ACHN (cell line): Measurements from ENCODE around the gene C7orf57.

Source experiments
- DNase-seq: peaks from one replicate; pipeline ENCODE4 v3.0.0-alpha.2; 2015
- in situ Hi-C: cut with HindIII; loops from 2 replicates; pipeline ENCODE4 v1.10.0; 2017; ENCODE audit warnings: low sequenced_read_pairs, low pct_ligation_motif_present, low pct_unique_long_range_greater_than_20kb

C7orf57 gene

GRCh38 chr7:48025624-48026023, 9.7 kb upstream of the C7orf57 start:
- in situ Hi-C loops: no loop called here
- no peak for DNase-seq

GRCh38 chr7:48028938-48029337, 6.4 kb upstream of the C7orf57 start, which contains the start of gene SUN3:
SUN3 (minus strand) TSS chr7:48029107; CDS start chr7:48028938, 169 bp downstream.
- no peak for DNase-seq
- in situ Hi-C loops: no loop called here

GRCh38 chr7:48031111-48031510, 4.2 kb upstream of the C7orf57 start:
- DNase-seq: no peak
- in situ Hi-C loops: no loop called here

GRCh38 chr7:48033922-48034321, 1.4 kb upstream of the C7orf57 start:
- in situ Hi-C loops: no loop called here

GRCh38 chr7:48035967-48036478, 680 bp downstream of the C7orf57 start:
- DNase-seq: peak; percentile 42
- in situ Hi-C loops: no loop called here

More at GRCh38 chr7:48033922-48034321, 1.4 kb upstream of the C7orf57 start:
- DNase-seq: no peak

- in situ Hi-C loops: no loop called here
- DNase-seq: no peak
Observed at GRCh38 chr7:48038815-48039506, 3.6 kb downstream of the C7orf57 start.

- in situ Hi-C loops: no loop called here
- DNase-seq: no peak
Observed at GRCh38 chr7:48040944-48041652, 5.8 kb downstream of the C7orf57 start.

GRCh38 chr7:48041653-48041970, 6.3 kb downstream of the C7orf57 start:
- no peak for DNase-seq
- in situ Hi-C loops: no loop called here

- DNase-seq: no peak
- in situ Hi-C loops: no loop called here
Observed at GRCh38 chr7:48042216-48042615, 6.9 kb downstream of the C7orf57 start.

GRCh38 chr7:48042636-48043035, 7.3 kb downstream of the C7orf57 start:
- in situ Hi-C loops: no loop called here

GRCh38 chr7:48045195-48045765, 9.9 kb downstream of the C7orf57 start:
- in situ Hi-C loops: no loop called here
- DNase-seq: no peak

More at GRCh38 chr7:48042636-48043035, 7.3 kb downstream of the C7orf57 start:
- no peak for DNase-seq

GRCh38 chr7:48046458-48046857, 11.1 kb downstream of the C7orf57 start:
- in situ Hi-C loops: no loop called here
- DNase-seq: no peak

GRCh38 chr7:48048113-48048512, 12.8 kb downstream of the C7orf57 start:
- in situ Hi-C loops: no loop called here

GRCh38 chr7:48049850-48050249, 14.5 kb downstream of the C7orf57 start:
- DNase-seq: no peak
- in situ Hi-C loops: no loop called here

More at GRCh38 chr7:48048113-48048512, 12.8 kb downstream of the C7orf57 start:
- DNase-seq: no peak

- in situ Hi-C loops: no loop called here
- peak; percentile 63 for DNase-seq
Observed at GRCh38 chr7:48052748-48053147, 17.4 kb downstream of the C7orf57 start.

- no peak for DNase-seq
- in situ Hi-C loops: no loop called here
Observed at GRCh38 chr7:48053736-48054135, 18.4 kb downstream of the C7orf57 start.

GRCh38 chr7:48058990-48059389, 23.6 kb downstream of the C7orf57 start:
- no peak for DNase-seq
- in situ Hi-C loops: no loop called here

GRCh38 chr7:48059706-48060105, 24.4 kb downstream of the C7orf57 start:
- DNase-seq: no peak
- in situ Hi-C loops: no loop called here

- no peak for DNase-seq
- in situ Hi-C loops: no loop called here
Observed at GRCh38 chr7:48063985-48064384, 28.6 kb downstream of the C7orf57 start.
